ENCODE results near the gene NR3C2. TPM values are rescaled to one million over a fixed set of nuclear protein-coding genes. Genes with fewer than 3 reads are reported as not detected.

The NR3C2 gene
- polyA plus RNA-seq, 3 donors = 0.09 to 0.27 (median 0.20) TPM

GRCh38 chr4:148311526-148311925 is 130.7 kb downstream of the NR3C2 start:
- H3K4me1 Mint-ChIP-seq = no peaks in the 10 kb centered on the region
- H3K27me3 Mint-ChIP-seq (ENCODE audit: low read depth in 3 of 3) = peaks cover 0 to 4% (median 2%) of the 10 kb centered on the region in 3 donors
- no peak for TF ChIP-seq CTCF (IDR thresholded peaks at IDR 0.05)
- H3K79me2 ChIP-seq (ENCODE audit: insufficient read depth, low read length) = no peaks in the 10 kb centered on the region
- no peaks in the 10 kb centered on the region for H3K36me3 ChIP-seq (replicated peaks in 1 of 2; ENCODE audit: control insufficient read depth in 1 of 2, insufficient read depth in 2 of 2, low read length in 2 of 2)
- no peak overlapping the region for H3K27ac Mint-ChIP-seq
- H3K27ac ChIP-seq (ENCODE audit: low read depth in 1 of 2, low read length in 2 of 2) = no peak overlapping the region
- H3K9ac ChIP-seq (ENCODE audit: insufficient read depth, low read length, poor library complexity, severe bottlenecking) = no peak overlapping the region
- H3K9me3 ChIP-seq (replicated peaks in 1 of 2; ENCODE audit: control insufficient read depth in 1 of 2, insufficient read depth in 1 of 2, low read length in 2 of 2) = no peaks in the 10 kb centered on the region
- no peaks in the 10 kb centered on the region for H3K27me3 ChIP-seq (ENCODE audit: control insufficient read depth in 2 of 2, insufficient read depth in 2 of 2, low read length in 2 of 2)
- no peaks in the 10 kb centered on the region for H3K36me3 Mint-ChIP-seq
- no peak overlapping the region for H3K4me3 ChIP-seq (replicated peaks in 1 of 3; ENCODE audit: low read depth in 2 of 3, low read length in 3 of 3)
- no peak overlapping the region for H3K4me3 Mint-ChIP-seq
- DNase-seq = no peak
- H3K9me3 Mint-ChIP-seq = no peaks in the 10 kb centered on the region
- H4K20me1 ChIP-seq (ENCODE audit: insufficient read depth, low read length) = no peaks in the 10 kb centered on the region
- H3K4me1 ChIP-seq (ENCODE audit: control insufficient read depth in 1 of 2, insufficient read depth in 2 of 2, low read length in 2 of 2) = no peaks in the 10 kb centered on the region
- H3K4me2 ChIP-seq (replicated peaks; ENCODE audit: extremely low read depth, low read length, poor library complexity, severe bottlenecking) = no peak overlapping the region
- no peak overlapping the region for H2AFZ ChIP-seq (ENCODE audit: insufficient read depth, low read depth, low read length, poor library complexity, severe bottlenecking)
- intact Hi-C loops (cut with micrococcal nuclease) = no loop called here

- Histone ChIP-seq H3K4me2 (replicated peaks; ENCODE audit: extremely low read depth, low read length, poor library complexity, severe bottlenecking) (no peak overlapping the region), H3K27ac (ENCODE audit: low read depth in 1 of 2, low read length in 2 of 2) (no peak overlapping the region), H3K9me3 (replicated peaks in 1 of 2; ENCODE audit: control insufficient read depth in 1 of 2, insufficient read depth in 1 of 2, low read length in 2 of 2) (no peaks in the 10 kb centered on the region), H3K4me1 (ENCODE audit: control insufficient read depth in 1 of 2, insufficient read depth in 2 of 2, low read length in 2 of 2) (no peaks in the 10 kb centered on the region), H3K27me3 (ENCODE audit: control insufficient read depth in 2 of 2, insufficient read depth in 2 of 2, low read length in 2 of 2) (no peaks in the 10 kb centered on the region), H4K20me1 (ENCODE audit: insufficient read depth, low read length) (no peaks in the 10 kb centered on the region), H2AFZ (ENCODE audit: insufficient read depth, low read depth, low read length, poor library complexity, severe bottlenecking) (no peak overlapping the region), H3K9ac (ENCODE audit: insufficient read depth, low read length, poor library complexity, severe bottlenecking) (no peak overlapping the region), H3K36me3 (replicated peaks in 1 of 2; ENCODE audit: control insufficient read depth in 1 of 2, insufficient read depth in 2 of 2, low read length in 2 of 2) (no peaks in the 10 kb centered on the region), H3K79me2 (ENCODE audit: insufficient read depth, low read length) (no peaks in the 10 kb centered on the region), H3K4me3 (replicated peaks in 1 of 3; ENCODE audit: low read depth in 2 of 3, low read length in 3 of 3) (no peak overlapping the region)
- intact Hi-C loops (cut with micrococcal nuclease) = no loop called here
- DNase-seq = no peak
- Mint-ChIP-seq H3K36me3 (no peaks in the 10 kb centered on the region), H3K27ac (no peak overlapping the region), H3K4me3 (no peak overlapping the region), H3K4me1 (no peaks in the 10 kb centered on the region), H3K27me3 (ENCODE audit: low read depth in 3 of 3) (peaks cover 0 to 4% (median 2%) of the 10 kb centered on the region in 3 donors), H3K9me3 (no peaks in the 10 kb centered on the region)
- 98% methylated on average over 3 of the region's 3 CpGs for WGBS (ENCODE audit: insufficient coverage)
- TF ChIP-seq CTCF (IDR thresholded peaks at IDR 0.05) = no peak
Measured at GRCh38 chr4:148310756-148311155, 131.5 kb downstream of the NR3C2 start.
